ENCODE measurements around the gene PEX26. TPM values are rescaled to one million over a fixed set of nuclear protein-coding genes. Genes with fewer than 3 reads are reported as not detected.
"Not testable (repeated sequence)": the region's sequence is repeated elsewhere in the genome, so short reads cannot be mapped to it uniquely, and the experiment has no call there.

The PEX26 gene
- total RNA-seq, 1 donor from 2014 or later: 49.7 TPM

DNA sequence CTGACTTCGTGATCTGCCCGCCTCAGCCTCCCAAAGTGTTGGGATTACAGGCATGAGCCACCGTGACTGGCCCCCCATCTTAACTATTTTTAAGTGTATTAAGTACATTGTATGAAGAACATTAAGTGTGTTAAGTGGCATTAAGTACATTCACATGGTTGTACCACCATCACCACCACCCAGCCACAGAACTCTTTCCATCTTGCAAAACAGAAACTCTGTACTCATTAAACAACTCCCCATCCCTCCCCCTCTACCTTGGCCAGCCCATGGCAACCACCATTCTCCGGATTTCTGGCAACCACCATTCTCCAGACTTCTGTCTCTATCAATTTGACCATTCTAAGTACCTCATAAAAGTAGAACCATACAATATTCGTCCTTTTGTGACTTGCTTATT, 17.8 kb upstream of the PEX26 start:
- TF ChIP-seq, protein P1, sequence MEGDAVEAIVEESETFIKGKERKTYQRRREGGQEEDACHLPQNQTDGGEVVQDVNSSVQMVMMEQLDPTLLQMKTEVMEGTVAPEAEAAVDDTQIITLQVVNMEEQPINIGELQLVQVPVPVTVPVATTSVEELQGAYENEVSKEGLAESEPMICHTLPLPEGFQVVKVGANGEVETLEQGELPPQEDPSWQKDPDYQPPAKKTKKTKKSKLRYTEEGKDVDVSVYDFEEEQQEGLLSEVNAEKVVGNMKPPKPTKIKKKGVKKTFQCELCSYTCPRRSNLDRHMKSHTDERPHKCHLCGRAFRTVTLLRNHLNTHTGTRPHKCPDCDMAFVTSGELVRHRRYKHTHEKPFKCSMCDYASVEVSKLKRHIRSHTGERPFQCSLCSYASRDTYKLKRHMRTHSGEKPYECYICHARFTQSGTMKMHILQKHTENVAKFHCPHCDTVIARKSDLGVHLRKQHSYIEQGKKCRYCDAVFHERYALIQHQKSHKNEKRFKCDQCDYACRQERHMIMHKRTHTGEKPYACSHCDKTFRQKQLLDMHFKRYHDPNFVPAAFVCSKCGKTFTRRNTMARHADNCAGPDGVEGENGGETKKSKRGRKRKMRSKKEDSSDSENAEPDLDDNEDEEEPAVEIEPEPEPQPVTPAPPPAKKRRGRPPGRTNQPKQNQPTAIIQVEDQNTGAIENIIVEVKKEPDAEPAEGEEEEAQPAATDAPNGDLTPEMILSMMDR (IDR thresholded peaks at IDR 0.05; ENCODE audit: unreplicated experiment): no peak
- no peak overlapping the region for H3K27ac Mint-ChIP-seq (ENCODE audit: unreplicated experiment)

DNA sequence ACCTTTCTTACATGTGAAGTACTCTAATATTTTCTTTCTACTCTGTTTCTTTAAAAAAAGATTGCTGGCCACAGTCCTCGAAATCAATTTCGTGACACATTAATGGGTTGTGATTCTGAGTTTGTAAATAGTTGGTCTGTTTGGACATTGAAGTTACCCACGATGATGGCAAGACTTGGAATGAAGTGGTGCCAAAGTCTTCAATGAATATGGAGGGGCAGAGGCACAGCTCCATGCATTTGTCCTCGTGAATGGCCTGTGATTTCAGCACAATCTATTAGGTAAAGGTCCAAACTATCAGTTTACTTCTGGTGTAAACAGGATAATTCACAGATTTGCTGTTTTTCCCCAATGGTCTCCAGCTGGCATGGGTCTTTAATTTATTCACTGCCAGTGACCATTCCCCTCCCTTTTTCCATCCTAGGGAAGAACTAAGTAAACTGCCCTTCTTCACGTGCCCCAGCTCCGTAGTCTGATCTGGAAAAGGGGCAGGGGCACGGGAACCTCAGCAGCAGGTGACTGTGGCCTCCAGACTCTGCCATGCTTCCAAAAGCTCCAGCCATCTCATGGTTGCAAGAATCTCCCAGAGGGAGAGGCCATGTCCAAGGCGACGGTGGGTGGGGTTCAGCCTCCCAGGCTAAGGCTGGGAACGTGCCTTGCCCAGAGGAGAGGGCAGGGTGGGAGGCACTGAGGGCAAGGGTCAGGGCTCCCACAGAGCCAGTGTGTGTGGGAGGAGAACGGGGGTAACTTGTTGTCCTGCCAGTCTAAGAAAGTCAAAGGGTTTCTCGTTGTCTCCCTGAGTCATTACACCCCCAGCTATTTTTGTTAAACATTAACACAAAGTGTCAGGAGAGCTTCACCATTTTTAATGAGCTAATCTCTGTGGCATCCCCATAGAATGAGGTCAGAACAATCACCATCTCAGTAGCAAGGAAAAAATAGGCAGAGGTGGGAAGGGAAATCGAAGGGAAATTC, 16.9 kb upstream of the PEX26 start:
- no peak for DNase-seq (ENCODE audit: low spot score)
- no peaks in the 10 kb centered on the region for H3K36me3 Mint-ChIP-seq (ENCODE audit: low read depth, unreplicated experiment)
- H3K9me3 Mint-ChIP-seq (ENCODE audit: unreplicated experiment): no peaks in the 10 kb centered on the region
- peaks cover 3% of the 10 kb centered on the region for H3K4me1 Mint-ChIP-seq (ENCODE audit: unreplicated experiment)
- TF ChIP-seq, protein P1 (IDR thresholded peaks at IDR 0.05; ENCODE audit: unreplicated experiment): no peak
- H3K27ac Mint-ChIP-seq (ENCODE audit: unreplicated experiment): no peak overlapping the region
- H3K4me3 Mint-ChIP-seq (ENCODE audit: unreplicated experiment): no peak overlapping the region
- H3K27me3 Mint-ChIP-seq (ENCODE audit: unreplicated experiment): no peaks in the 10 kb centered on the region

More for the DNA sequence above, 17.8 kb upstream of the PEX26 start:
- Mint-ChIP-seq H3K4me3 (ENCODE audit: unreplicated experiment) (no peak overlapping the region), H3K4me1 (ENCODE audit: unreplicated experiment) (peaks cover 2% of the 10 kb centered on the region), H3K36me3 (ENCODE audit: low read depth, unreplicated experiment) (no peaks in the 10 kb centered on the region), H3K27me3 (ENCODE audit: unreplicated experiment) (peaks cover 2% of the 10 kb centered on the region), H3K9me3 (ENCODE audit: unreplicated experiment) (no peaks in the 10 kb centered on the region)
- no peak for DNase-seq (ENCODE audit: low spot score)

DNA sequence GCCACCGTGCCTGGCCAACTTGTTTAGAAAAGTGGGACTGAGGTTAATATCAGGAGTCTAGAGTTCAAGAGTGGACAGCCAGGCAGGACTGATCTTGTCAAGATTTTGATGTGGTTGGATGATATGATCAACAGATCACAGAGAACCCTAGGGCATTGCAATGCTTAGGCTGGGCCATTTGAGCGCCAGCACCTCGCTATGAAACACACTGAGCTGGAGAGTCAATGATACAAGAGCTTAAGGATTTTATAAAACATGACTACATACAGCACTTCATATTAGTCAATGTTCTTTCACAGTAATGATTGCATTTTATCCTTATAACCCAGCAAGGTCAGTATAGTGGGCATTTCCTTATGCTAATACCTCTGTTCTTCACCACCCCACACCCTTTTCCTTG, 15.4 kb upstream of the PEX26 start:
- H3K4me3 Mint-ChIP-seq (ENCODE audit: unreplicated experiment): no peak overlapping the region
- TF ChIP-seq, protein P1 (IDR thresholded peaks at IDR 0.05; ENCODE audit: unreplicated experiment): no peak
- no peak overlapping the region for H3K27ac Mint-ChIP-seq (ENCODE audit: unreplicated experiment)
- H3K27me3 Mint-ChIP-seq (ENCODE audit: unreplicated experiment): peaks cover 4% of the 10 kb centered on the region
- H3K36me3 Mint-ChIP-seq (ENCODE audit: low read depth, unreplicated experiment): no peaks in the 10 kb centered on the region
- no peaks in the 10 kb centered on the region for H3K9me3 Mint-ChIP-seq (ENCODE audit: unreplicated experiment)
- no peak for DNase-seq (ENCODE audit: low spot score)
- H3K4me1 Mint-ChIP-seq (ENCODE audit: unreplicated experiment): peaks cover 9% of the 10 kb centered on the region

DNA sequence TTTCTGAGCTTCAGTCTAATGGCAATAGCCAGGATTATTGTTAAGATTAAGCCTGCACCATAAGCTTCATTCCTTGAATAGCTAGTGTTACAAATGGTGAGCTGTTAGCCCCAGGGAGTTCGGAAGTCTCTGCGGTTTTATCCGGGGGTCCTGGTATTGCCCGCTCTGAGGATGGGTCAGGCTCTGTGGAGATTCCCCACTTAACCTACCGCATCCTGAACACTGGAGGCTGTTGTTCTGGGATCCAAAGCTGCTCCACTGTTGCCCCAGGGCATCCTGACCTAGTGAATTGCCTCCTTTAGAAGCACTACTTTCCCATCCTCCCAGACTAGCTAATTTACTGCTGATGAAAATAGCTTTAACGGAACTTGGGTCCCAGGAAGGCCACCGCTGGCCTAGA, 14.5 kb upstream of the PEX26 start:
- no peak for DNase-seq (ENCODE audit: low spot score)
- Mint-ChIP-seq H3K27ac (ENCODE audit: unreplicated experiment) (no peak overlapping the region), H3K9me3 (ENCODE audit: unreplicated experiment) (no peaks in the 10 kb centered on the region), H3K36me3 (ENCODE audit: low read depth, unreplicated experiment) (peaks cover 4% of the 10 kb centered on the region), H3K4me1 (ENCODE audit: unreplicated experiment) (peaks cover 11% of the 10 kb centered on the region), H3K27me3 (ENCODE audit: unreplicated experiment) (peaks cover 7% of the 10 kb centered on the region), H3K4me3 (ENCODE audit: unreplicated experiment) (no peak overlapping the region)
- TF ChIP-seq, protein P1 (IDR thresholded peaks at IDR 0.05; ENCODE audit: unreplicated experiment): no peak

DNA sequence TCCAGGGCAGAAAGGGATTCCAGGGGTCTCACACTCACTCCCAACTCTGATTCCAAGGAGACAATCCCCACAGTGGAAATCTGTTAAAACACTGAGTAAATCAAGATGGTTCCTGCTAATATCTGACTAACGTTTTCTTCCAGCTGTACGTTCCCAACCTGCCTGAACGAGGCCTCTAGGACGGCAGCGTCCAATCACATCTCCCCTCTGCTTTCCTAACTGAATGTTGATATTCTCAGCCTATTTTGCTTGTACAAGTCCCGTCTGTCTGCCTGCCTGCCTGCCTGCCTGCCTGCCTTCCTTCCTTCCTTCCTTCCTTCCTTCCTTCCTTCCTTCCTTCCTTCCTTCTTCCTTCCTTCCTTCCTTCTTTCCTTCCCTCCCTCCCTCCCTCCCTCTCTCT, 14.1 kb upstream of the PEX26 start:
- H3K27ac Mint-ChIP-seq (ENCODE audit: unreplicated experiment); H3K27me3 Mint-ChIP-seq (ENCODE audit: unreplicated experiment); H3K4me3 Mint-ChIP-seq (ENCODE audit: unreplicated experiment); DNase-seq (ENCODE audit: low spot score); H3K9me3 Mint-ChIP-seq (ENCODE audit: unreplicated experiment); H3K36me3 Mint-ChIP-seq (ENCODE audit: low read depth, unreplicated experiment): not testable (repeated sequence)
- H3K4me1 Mint-ChIP-seq (ENCODE audit: unreplicated experiment): peaks cover 11% of the 10 kb centered on the region
